HUDEP-2 (cell line): ENCODE data around the gene IPPK.

Experiments used
- DNase-seq, 76 experiments: peaks; one replicate each; lab custom pipeline; 2025; ENCODE audit not compliant: unreplicated experiment in 76 of 76; lab: John Stamatoyannopoulos, UW

The IPPK gene

DNA sequence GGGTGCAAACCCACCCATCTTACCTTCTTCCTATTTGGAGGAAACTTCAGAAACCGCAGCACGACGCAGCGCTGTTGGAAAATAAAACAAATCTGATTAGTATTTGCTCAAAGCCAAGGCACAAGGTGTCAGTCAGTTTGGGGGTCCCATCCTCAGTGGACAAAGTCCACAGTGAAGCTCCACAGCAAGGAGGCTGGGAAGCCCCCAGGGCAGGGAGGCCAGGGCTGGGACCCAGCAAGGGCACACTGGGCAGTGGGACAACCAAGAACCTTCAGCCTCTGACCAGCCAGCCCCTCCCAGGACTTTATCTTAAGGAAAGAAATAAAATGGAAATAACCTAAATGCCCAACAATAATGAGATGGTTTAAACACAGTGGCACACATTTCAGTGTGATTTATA, 11.3 kb downstream of the IPPK start:
- no peak for DNase-seq

DNA sequence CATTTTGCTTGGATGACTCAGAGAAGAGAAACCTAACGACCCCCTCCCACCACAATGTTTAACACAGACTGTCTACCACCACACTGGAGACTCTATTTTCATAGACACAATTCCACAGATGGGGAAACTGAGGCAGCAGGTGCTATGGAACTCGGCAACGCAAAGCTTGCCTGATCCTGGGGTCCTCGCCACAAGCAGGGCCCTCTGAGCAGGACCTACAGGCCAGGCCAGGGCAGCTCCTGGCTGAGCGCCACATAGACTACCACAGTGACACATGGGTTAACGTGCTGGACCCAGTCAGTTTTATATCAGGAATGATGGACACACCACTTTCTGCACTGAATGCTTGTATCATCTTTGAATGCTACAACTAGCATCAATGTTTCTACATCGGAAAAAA, 11.8 kb downstream of the IPPK start:
- DNase-seq = no peak

GRCh38 chr9:92657296-92658094, 12.4 kb downstream of the IPPK start:
- DNase-seq = no peak

GRCh38 chr9:92656537-92656925, 13.4 kb downstream of the IPPK start:
- no peak for DNase-seq

DNA sequence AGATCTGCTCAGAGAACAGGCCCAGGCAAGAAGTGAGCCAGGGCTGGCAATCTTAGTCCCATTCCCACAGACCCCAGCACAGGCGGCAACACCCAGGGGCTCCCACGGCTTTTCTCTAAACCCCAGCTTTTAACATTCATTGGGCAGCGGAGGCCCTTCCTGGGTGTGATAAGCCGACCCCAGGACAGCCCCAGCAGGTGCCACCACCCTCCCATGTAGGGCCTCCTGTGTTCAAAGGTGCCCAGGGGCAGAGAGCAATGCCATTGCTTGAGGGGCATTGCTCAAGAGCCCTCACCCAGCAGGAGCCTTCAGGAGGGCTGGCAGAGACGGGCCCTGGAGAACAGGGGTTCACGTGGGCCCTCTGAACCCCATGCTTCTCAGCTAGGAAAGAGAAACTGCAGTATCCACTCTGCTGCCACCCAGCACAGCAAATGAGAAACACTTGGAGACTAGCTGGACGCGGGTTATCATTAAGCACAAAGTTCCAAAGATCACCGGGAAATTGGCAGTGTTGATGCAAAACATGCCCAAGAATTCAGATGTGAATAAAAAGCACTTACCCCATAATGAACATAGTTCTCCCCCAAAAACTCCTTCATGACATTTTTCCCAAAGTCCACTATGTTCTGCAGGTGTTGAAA, 13.9 kb downstream of the IPPK start:
- peak in 1 of 76 experiments; percentile 7 for DNase-seq

GRCh38 chr9:92655366-92655765, 14.6 kb downstream of the IPPK start:
- DNase-seq = no peak

- DNase-seq = peak in 72 of 76 experiments; percentile 8 to 84 (median 56)
Observed at GRCh38 chr9:92654481-92655301, 15.2 kb downstream of the IPPK start.

GRCh38 chr9:92652461-92652860, 17.5 kb downstream of the IPPK start:
- DNase-seq = no peak

DNA sequence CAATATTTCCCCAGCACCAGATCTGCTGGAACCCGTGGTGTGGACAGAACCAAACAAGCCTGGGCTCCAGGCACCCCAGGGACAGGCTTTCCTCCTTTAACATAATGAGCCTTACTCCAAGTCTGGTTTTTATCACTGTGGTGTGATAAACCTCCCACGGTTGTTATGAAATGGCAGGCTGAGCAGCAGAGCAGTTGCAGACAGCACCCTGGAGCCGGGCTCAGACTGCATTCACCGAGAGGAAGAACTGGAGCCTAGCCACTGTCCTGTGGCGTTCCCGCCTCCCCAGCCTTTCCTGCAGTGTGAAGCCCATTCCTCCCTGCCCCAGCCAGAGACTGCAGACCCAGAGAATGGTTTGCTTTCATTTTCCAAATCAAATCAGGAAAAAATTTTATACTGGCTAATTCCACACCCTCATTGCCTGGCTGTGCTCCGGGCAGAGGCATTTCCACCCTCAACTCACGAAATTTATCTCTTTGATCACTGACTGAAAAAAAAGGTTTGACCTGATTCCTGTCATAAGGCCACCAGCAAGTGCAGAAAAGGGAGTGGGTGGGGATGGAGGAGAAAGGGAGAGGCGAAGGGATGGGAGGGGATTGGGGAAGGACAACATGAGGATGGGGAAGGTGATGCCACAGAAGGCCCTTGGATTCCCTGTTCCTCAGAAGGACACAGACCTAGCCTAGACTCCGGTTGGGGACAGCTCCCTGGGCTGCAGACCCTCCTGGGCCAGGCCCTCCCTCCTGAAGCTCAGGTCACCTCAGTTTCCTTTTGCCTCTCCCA, 18.9 kb downstream of the IPPK start:
- DNase-seq = peak in 2 of 76 experiments; percentile 1 to 2

DNA sequence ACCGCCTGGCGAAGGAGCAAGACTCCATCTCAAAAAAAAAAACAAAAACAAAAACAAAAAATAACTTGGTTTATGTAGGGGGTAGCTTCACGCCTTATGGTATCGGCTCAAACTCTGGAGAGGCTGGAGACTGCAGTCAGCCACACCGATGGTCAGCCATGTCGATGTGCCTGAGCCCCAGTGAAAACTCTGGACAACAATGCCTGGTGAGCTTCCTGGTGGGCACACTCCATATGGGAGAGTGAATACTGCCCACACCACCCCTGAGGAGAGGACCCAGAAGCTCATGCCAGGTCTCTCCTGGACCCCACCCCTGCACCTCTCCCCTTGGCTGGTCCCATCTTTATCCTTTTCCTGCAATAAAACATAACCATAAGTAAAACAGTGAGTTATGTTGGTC, 19.6 kb downstream of the IPPK start:
- no peak for DNase-seq

- no peak for DNase-seq
Observed at GRCh38 chr9:92649007-92649406, 20.9 kb downstream of the IPPK start.

- DNase-seq = no peak
Observed at GRCh38 chr9:92648474-92648971, 21.4 kb downstream of the IPPK start.

DNA sequence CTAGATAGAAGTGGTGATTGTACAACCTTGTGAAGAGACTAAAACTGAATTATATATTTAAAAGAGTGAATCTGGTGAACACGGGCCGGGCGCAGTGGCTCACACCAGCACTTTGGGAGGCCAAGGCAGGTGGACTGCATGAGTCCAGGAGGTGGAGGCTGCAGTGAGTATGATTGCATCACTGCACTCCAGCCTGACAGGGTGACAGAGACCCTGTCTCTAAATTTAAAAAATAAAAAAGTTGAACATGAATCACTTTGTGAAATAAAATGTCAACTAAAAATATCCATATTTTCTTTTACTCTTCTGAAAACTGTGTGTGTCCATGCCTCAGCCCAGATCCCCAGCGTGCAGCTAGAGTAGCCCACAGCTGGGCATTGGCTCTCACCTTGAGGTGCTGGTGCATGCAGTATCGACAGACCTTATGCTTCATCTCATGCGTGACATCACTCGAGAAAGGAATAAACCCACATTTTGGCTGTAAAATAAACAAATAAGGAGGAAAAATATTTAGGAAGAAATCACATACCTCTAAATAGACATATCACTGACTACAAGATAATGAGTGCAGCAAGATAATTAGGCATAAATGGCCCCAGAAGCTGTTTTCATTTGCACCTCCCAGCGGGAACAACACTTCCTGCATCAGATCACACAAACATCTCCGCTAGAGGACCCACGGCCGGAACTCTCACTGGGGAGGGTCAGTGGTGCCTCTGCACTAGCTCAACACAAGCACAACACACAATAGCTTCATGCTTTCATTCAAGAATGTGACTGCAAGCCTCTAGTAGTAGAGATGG, 22.1 kb downstream of the IPPK start:
- DNase-seq = no peak

DNA sequence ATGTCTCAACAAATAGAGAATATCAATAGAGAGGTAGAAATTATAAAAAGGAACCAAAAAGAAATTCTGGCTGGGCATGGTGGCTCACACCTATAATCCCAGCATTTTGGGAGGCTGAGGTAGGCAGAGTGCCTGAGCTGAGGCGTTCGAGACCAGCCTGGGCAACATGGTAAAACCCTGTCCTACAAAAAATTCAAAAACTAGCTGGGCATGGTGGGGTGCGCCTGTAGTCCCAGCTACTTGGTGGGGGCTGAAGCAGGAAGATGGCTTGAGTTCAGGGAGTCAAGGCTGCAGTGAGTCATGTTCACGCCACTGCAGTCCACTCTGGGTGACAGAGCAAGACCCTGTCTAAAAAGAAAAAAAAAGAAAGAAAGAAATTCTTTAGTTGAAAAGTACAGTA, 24.9 kb downstream of the IPPK start:
- no peak for DNase-seq

DNA sequence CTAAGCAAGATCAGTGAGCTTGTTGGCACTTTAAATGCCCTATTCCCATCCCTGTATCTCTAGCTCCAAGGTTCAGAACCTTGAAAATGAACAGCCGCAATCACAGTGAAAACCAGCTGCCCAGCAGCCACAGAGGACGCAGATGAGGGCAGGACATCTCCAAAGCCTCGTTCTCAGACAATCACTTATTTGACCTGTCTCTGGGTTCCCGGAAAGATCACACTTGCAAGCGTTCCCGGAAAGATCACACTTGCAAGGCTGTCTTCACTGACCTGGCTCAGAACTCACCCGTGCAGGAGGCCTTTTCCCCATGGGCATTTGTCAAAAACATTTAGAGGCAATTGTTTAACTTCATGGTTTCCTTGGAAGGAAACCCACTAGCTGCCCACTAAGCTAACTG, 25.7 kb downstream of the IPPK start:
- no peak for DNase-seq

- no peak for DNase-seq
Observed at GRCh38 chr9:92642564-92642963, 27.4 kb downstream of the IPPK start.

GRCh38 chr9:92642041-92642451, 27.9 kb downstream of the IPPK start:
- DNase-seq = no peak

DNA sequence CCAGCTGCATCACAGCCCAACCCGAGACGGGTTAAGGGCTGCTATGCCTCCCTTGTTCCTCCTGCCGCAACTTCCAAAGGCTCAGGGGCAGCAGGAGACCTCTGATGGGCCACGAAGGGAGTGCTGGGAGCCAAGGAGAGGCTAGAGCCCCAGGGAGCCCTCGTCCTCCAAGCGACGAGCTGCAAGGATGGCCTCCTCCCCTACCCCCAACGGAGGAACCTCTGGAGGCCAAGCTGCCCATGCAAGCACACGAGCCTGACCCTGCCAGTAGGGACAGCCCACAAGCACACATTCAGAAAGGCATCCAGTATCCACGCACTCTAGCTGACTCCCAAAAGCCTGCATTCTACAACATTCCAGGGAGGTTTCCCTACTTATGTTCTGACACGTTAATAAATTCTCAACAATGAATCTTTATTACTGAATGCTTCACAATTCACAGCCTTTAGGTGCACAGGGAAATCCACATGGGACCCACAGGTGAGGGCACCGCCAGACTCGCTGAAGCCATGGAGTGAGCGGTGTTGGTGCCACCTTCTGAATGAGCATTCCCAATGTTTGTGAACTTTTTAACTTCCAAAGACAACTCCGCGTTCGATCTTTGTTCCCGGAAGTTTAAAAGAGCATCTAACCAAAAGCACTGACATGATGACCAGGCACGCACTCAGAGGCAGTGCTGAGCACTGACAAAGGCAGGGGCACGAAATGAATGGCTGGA, 28.7 kb downstream of the IPPK start:
- no peak for DNase-seq
